Adipocyte (in vitro differentiated cells): ENCODE data around the gene CCDC102A.
A peak's percentile ranks its signal among the peaks of the same experiment; 100 is the strongest.

Experiments used
- DNase-seq: peaks from one replicate; pipeline ENCODE4 v3.0.0-alpha.2; 2015; ENCODE audit warnings: low read depth
- H3K27me3 ChIP-seq: replicated peaks from 2 replicates; pipeline ENCODE4 v1.7.0; 2013; ENCODE audit warnings: mild to moderate bottlenecking, low read length, moderate library complexity; ENCODE audit not compliant: control insufficient read depth, insufficient read depth
- H3K36me3 ChIP-seq: 2 replicates; pipeline ENCODE4 v1.7.0; 2013; ENCODE audit warnings: low read length, mild to moderate bottlenecking, moderate library complexity; ENCODE audit not compliant: control insufficient read depth, insufficient read depth, severe bottlenecking
- H3K4me1 ChIP-seq: 2 replicates; pipeline ENCODE4 v1.7.0; 2013; ENCODE audit warnings: mild to moderate bottlenecking, low read length, moderate library complexity; ENCODE audit not compliant: control insufficient read depth, insufficient read depth
- H3K4me3 ChIP-seq: 2 replicates; pipeline ENCODE4 v1.7.0; 2013; ENCODE audit warnings: mild to moderate bottlenecking, low read length, moderate library complexity
- H3K9ac ChIP-seq: 2 replicates; pipeline ENCODE4 v1.7.0; 2013; ENCODE audit warnings: mild to moderate bottlenecking, low read length, moderate library complexity
- H3K9me3 ChIP-seq: 2 replicates; pipeline ENCODE4 v1.7.0; 2013; ENCODE audit warnings: mild to moderate bottlenecking, low read length, moderate library complexity; ENCODE audit not compliant: control insufficient read depth

Gene CCDC102A

DNA sequence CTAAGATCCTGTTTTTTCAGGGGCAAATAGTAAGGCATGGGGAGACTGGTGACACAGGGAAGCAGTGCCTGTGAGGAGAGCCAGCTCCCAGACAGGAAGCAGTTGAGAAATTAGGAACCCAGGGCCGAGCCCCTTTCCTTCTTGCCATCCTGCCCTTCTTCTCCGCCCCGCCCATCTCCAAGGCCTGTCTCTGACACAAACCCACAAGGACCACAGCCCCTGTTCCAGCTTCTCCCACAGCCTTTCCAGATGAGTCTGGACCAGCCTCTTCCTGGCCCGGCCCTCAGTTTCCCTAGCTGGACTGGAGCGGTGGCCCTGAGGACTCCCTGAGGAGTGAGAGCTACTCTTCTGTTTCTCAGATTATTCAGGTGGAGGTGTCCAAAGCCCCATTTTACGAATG, 9.9 kb downstream of the CCDC102A start:
- H3K9me3 ChIP-seq = no peaks in the 10 kb centered on the region
- no peak overlapping the region for H3K4me3 ChIP-seq
- H3K27me3 ChIP-seq = no peaks in the 10 kb centered on the region
- no peaks in the 10 kb centered on the region for H3K36me3 ChIP-seq
- no peak for DNase-seq
- H3K9ac ChIP-seq = no peak overlapping the region
- peaks cover 2% of the 10 kb centered on the region for H3K4me1 ChIP-seq

DNA sequence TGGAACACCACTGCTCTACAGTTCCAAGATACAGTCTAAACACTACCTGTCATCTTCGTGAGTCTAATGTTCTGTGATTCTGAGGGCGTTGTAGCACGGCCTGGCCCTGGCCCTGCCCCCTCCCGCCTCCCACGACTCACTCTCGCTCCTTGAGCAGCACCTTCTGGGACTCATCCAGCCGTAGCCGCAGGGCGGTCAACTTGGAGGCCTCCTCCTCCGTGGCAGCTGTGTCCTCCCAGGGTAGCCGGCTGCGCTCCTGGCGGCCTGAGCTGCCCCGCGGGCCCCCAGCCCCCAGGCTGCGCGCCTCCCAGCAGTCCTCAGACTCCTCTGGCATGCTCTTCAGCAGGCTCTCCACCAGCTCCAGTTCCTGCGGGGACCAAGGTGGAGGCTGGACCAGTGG, 10.6 kb downstream of the CCDC102A start:
- Histone ChIP-seq H3K9ac (no peak overlapping the region), H3K4me3 (no peak overlapping the region), H3K9me3 (no peaks in the 10 kb centered on the region), H3K36me3 (no peaks in the 10 kb centered on the region), H3K27me3 (no peaks in the 10 kb centered on the region), H3K4me1 (peaks cover 2% of the 10 kb centered on the region)
- no peak for DNase-seq

DNA sequence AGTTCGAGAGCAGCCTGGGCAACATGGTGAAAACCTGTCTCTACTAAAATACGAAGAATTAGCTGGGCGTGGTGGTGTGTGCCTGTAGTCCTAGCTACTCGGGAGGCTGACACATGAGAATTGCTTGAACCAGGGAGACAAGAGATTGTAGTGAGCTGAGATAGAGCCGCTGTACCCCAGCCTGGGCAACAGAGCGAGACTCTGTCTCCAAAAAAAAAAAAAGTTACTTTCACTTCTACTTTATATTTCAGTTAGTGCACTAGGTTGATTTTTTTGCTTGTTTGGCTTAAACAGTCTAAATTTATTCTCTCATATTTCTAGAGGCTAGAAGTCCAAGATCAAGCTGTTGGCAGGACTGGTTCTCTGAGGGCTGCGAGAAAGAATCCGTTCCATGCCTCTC, 13.4 kb downstream of the CCDC102A start:
- H3K36me3 ChIP-seq = no peaks in the 10 kb centered on the region
- no peak for DNase-seq
- H3K9me3 ChIP-seq = no peaks in the 10 kb centered on the region
- H3K4me3 ChIP-seq = no peak overlapping the region
- H3K27me3 ChIP-seq = no peaks in the 10 kb centered on the region
- peaks cover 2% of the 10 kb centered on the region for H3K4me1 ChIP-seq
- H3K9ac ChIP-seq = no peak overlapping the region

GRCh38 chr16:57519796-57520360, 16.5 kb downstream of the CCDC102A start:
- peaks cover 2% of the 10 kb centered on the region for H3K4me1 ChIP-seq
- no peaks in the 10 kb centered on the region for H3K27me3 ChIP-seq
- no peaks in the 10 kb centered on the region for H3K9me3 ChIP-seq
- no peak overlapping the region for H3K9ac ChIP-seq
- no peak overlapping the region for H3K4me3 ChIP-seq
- H3K36me3 ChIP-seq = no peaks in the 10 kb centered on the region
- peak; percentile 91 for DNase-seq

GRCh38 chr16:57518922-57519321, 17.4 kb downstream of the CCDC102A start:
- DNase-seq = no peak
- no peaks in the 10 kb centered on the region for H3K27me3 ChIP-seq
- no peaks in the 10 kb centered on the region for H3K9me3 ChIP-seq
- H3K9ac ChIP-seq = no peak overlapping the region
- no peaks in the 10 kb centered on the region for H3K36me3 ChIP-seq
- H3K4me3 ChIP-seq = no peak overlapping the region
- no peaks in the 10 kb centered on the region for H3K4me1 ChIP-seq

- H3K4me1 ChIP-seq = no peaks in the 10 kb centered on the region
Measured at GRCh38 chr16:57518520-57518919, 17.9 kb downstream of the CCDC102A start.

GRCh38 chr16:57517397-57518367, 18.7 kb downstream of the CCDC102A start:
- no peak for DNase-seq
- no peaks in the 10 kb centered on the region for H3K27me3 ChIP-seq
- H3K9me3 ChIP-seq = no peaks in the 10 kb centered on the region
- H3K9ac ChIP-seq = no peak overlapping the region
- no peaks in the 10 kb centered on the region for H3K36me3 ChIP-seq
- H3K4me3 ChIP-seq = no peak overlapping the region
- no peaks in the 10 kb centered on the region for H3K4me1 ChIP-seq

More at GRCh38 chr16:57518520-57518919, 17.9 kb downstream of the CCDC102A start:
- Histone ChIP-seq H3K9me3 (no peaks in the 10 kb centered on the region), H3K27me3 (no peaks in the 10 kb centered on the region), H3K9ac (no peak overlapping the region), H3K36me3 (no peaks in the 10 kb centered on the region), H3K4me3 (no peak overlapping the region)
- no peak for DNase-seq

DNA sequence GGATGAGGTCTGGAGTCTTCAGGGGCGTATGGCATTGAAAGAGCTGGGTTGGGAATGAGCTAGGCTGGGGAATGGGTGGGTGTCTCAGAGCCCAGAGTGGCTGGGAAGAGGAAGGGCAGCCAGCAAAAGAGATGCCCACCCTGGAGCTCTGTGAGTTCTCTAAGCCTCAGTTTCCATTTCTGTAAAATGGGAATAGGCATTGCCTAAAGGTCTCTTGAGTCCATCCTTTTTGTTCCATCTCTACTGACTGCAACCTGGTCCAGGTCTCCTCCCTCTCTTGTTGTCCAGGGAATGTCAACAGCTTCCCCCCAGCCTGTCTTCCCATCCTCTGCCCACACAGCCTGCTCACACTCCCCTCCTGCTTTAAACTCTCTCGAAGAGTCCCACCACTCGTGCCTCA, 19.6 kb downstream of the CCDC102A start:
- H3K27me3 ChIP-seq = no peaks in the 10 kb centered on the region
- no peaks in the 10 kb centered on the region for H3K36me3 ChIP-seq
- no peak overlapping the region for H3K4me3 ChIP-seq
- H3K4me1 ChIP-seq = no peaks in the 10 kb centered on the region
- DNase-seq = no peak
- H3K9me3 ChIP-seq = no peaks in the 10 kb centered on the region
- H3K9ac ChIP-seq = no peak overlapping the region

GRCh38 chr16:57516176-57516725, 20.1 kb downstream of the CCDC102A start:
- Histone ChIP-seq H3K4me1 (no peaks in the 10 kb centered on the region), H3K9me3 (no peaks in the 10 kb centered on the region), H3K36me3 (no peaks in the 10 kb centered on the region), H3K27me3 (no peaks in the 10 kb centered on the region), H3K9ac (no peak overlapping the region), H3K4me3 (no peak overlapping the region)
- no peak for DNase-seq

GRCh38 chr16:57514791-57515600, 21.4 kb downstream of the CCDC102A start:
- H3K27me3 ChIP-seq = no peaks in the 10 kb centered on the region
- H3K9ac ChIP-seq = no peak overlapping the region
- H3K4me1 ChIP-seq = no peaks in the 10 kb centered on the region
- H3K4me3 ChIP-seq = no peak overlapping the region
- H3K9me3 ChIP-seq = no peaks in the 10 kb centered on the region
- no peak for DNase-seq
- H3K36me3 ChIP-seq = no peaks in the 10 kb centered on the region

DNA sequence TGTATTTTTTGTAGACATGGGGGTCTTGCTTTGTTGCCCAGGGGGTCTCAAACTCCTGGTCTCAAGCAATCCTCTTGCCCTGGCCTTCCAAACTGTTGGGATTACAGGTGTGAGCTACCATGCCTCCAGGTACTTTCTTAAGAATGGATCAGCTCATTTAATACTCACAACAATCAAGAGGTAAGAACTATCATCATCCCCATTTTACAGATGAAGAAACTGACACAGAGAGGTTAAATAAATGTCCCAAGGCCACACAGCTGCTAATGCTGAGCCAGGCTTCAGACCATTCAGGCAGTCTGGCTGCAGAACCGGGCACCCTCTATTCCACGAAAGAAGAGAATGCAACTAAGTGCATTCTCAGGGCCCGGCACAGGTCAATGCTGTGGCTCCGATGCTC, 22.0 kb downstream of the CCDC102A start:
- Histone ChIP-seq H3K36me3 (no peaks in the 10 kb centered on the region), H3K9ac (no peak overlapping the region), H3K27me3 (no peaks in the 10 kb centered on the region), H3K4me1 (no peaks in the 10 kb centered on the region), H3K4me3 (no peak overlapping the region), H3K9me3 (no peaks in the 10 kb centered on the region)
- DNase-seq = no peak
